HG02885 (cell line): ENCODE data around the gene ARRDC2.

Source experiments
- ATAC-seq: cut with Tn5 transposase; IDR thresholded peaks from one replicate; pipeline ENCODE4 v1.9.1; 2021; ENCODE audit warnings: mild to moderate bottlenecking; ENCODE audit not compliant: unreplicated experiment, poor library complexity

The ARRDC2 gene

GRCh38 chr19:18051887-18052286 lies 43.9 kb downstream of the ARRDC2 start:
- ATAC-seq = no peak

DNA sequence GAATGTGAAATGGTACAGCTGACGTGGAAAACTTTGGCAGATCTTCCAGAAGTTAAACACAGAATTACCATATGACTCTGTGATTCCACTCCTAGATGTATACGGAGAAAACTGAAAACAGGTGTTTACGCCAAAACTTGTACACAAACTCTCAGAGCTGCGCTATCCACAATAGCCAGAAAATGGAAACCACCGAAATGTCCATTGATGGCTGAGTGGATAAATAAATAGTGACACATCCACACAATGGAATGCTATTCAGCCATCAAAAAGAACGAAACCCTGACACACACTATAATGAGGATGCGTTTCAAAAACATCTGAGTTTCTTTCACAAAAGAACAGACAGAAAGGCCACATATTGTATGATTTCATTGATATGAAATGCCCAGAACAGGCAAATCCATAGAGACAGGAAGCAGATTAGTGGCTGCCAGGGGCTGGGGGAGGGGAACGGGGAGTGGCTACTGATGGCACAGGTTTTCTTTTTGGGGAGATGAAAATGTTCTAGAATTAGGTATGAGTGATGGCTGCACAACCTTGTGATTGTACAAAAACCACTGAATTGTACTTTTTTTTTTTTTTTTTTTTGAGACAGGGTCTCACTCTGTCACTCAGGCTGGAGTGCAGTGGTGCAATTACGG lies 45.7 kb downstream of the ARRDC2 start:
- no peak for ATAC-seq

DNA sequence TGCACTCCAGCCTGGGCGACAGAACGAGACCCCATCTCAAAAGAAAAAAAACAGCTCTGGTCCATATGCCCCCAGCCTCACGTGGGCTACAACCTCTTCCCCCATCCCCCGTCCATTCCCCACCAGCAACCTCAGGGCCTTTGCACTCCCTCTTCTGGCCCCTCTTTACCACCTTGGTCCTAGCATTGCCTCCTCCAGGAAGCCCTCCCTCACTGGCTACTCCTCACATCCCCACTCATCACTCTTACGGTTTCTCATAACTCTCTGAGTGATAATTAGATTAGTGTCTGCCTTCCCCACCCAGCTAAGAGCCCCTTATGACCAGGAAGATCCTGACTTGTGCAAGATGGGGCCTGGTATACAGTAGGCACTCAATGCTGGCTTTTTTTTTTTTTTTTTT lies 48.0 kb downstream of the ARRDC2 start:
- no peak for ATAC-seq

DNA sequence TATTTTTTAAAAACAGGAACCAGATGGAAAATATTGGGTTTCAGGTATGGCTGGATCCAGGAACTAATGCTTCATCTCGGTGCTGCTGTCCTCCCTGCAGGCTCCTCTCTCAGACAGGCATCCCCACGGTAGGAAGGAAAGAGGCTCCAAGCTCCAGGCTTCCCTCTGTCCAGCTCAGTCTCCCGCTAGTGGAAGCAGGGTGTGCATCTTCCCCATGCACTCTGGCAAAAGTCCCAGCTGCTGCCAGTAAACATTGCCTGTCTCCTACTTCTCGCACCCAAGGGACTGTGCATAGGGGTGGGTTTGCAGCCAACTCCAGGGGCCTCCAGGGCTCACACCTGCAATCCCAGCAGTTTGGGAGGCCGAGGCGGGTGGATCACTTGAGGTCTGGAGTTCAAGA lies 49.6 kb downstream of the ARRDC2 start:
- no peak for ATAC-seq

DNA sequence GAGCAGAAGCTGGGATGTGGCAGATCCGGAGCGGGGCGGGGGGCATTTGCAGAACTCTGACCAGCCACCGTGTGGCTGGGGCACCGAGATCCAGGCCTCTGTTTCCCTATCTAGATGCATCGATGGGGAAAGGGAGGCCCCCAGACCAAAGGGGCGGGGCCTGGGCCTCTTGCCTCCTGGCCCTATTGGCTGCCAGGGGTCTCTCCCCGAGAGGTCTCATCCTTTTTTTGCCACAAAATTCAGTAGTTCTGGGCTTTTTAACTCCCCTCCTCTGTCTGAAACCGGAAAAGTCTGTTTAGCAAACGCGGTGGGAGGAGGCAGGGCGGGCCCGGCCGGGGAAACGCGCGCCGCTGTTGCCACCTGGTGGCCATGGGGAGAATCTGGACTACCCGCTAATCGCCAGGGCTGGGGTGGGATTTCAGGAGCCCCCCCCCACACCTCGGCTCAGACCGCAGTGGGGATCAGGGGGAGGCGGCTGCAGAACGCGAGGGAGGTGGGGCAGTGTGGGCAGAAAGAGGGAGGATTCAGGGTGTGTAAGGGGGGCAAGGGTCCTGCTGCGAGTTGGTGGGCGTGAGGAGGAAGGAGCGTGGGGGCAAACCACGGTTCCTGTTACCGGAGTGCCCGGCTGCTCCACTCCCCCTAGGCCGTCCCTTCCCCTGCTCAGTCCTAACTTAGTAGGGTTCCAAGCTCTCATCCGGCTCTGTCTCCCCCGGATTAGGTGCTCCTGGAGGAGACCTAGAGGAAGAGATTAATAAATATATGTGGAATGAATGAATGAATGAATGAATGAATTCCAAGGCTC lies 50.4 kb downstream of the ARRDC2 start:
- peak; percentile 52 for ATAC-seq

- ATAC-seq = no peak
Measured at GRCh38 chr19:18059297-18059696, 51.3 kb downstream of the ARRDC2 start.

DNA sequence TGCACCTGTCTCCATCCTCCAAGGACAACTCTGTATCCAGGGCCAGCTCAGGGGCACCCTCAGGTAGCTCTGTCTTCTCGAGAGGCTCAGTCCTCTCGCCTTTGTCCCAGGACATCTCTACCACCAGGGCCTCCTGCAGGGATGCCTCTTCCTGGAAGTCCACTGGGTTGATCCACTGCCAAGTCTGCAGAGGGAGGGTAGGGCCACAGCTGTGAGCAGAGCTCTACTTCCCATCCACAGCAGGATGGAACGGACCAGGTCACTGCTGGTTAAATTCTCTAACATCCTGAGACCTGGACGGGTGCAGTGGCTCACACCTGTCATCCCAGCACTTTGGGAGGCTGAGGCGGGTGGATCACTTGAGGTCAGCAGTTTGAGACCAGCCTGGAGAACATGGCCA lies 51.9 kb downstream of the ARRDC2 start:
- no peak for ATAC-seq

GRCh38 chr19:18060472-18060871 lies 52.5 kb downstream of the ARRDC2 start:
- no peak for ATAC-seq

- no peak for ATAC-seq
Measured at GRCh38 chr19:18062028-18062427, 54.1 kb downstream of the ARRDC2 start.

- no peak for ATAC-seq
Measured at GRCh38 chr19:18063463-18063862, 55.5 kb downstream of the ARRDC2 start.
